B cell (primary cell): Measurements from ENCODE around the gene GOLPH3. TPM values are rescaled to one million over a fixed set of nuclear protein-coding genes. Genes with fewer than 3 reads are reported as not detected.

Experiments used
- ATAC-seq: fragments of 200-7000 bp; cut with Tn5 transposase; one replicate; pipeline ENCODE4 v1.10.0; 2021; ENCODE audit warnings: low read depth, mild to moderate bottlenecking, moderate number of reproducible peaks, moderate library complexity
- CTCF ChIA-PET: fragments of 350-600 bp; sonication (Branson Sonifier 250); formaldehyde crosslinking; loops from one replicate; lab custom pipeline; 2021; ENCODE audit warnings: antibody characterized with exemption, inconsistent platforms; lab: Charles Lee
- POLR2A ChIA-PET: fragments of 350-600 bp; sonication (Branson Sonifier 250); formaldehyde crosslinking; loops from one replicate; lab custom pipeline; 2021; ENCODE audit warnings: antibody characterized with exemption; lab: Charles Lee
- DNase-seq: peaks from one replicate; pipeline ENCODE4 v3.0.0; 2013
- H2AFZ ChIP-seq: 2 replicates; pipeline ENCODE4 v1.6.1; 2012; ENCODE audit warnings: mild to moderate bottlenecking, low read depth, low read length; ENCODE audit not compliant: insufficient read depth, poor library complexity, severe bottlenecking
- H3K27ac ChIP-seq, 2 donors: 1 replicate in 1 of 2; 2 replicates in 1 of 2; pipeline ENCODE4 v1.5.1; 2012 to 2013; ENCODE audit warnings: low read length in 2 of 2, mild to moderate bottlenecking in 2 of 2, moderate library complexity in 1 of 2
- H3K27me3 ChIP-seq, 4 experiments: fragments of 200-600 bp in 1 of 4; sonication (generic) in 1 of 4; replicated peaks in 1 of 4; 1 replicate in 2 of 4; 2 replicates in 2 of 4; pipeline versions ENCODE4 v1.6.1 to v1.7.0; 2013 to 2016; ENCODE audit warnings: low read length in 3 of 4, mild to moderate bottlenecking in 2 of 4, mixed read lengths in 1 of 4, moderate library complexity in 1 of 4; ENCODE audit not compliant: insufficient read depth in 4 of 4, control insufficient read depth in 3 of 4; ENCODE audit errors: control extremely low read depth in 1 of 4
- H3K36me3 ChIP-seq, 2 experiments: replicated peaks in 1 of 2; 1 replicate in 1 of 2; 2 replicates in 1 of 2; pipeline versions ENCODE4 v1.6.1 to v1.7.1; 2013; ENCODE audit warnings: low read length in 1 of 2; ENCODE audit not compliant: insufficient read depth in 2 of 2, control insufficient read depth in 1 of 2; ENCODE audit errors: control extremely low read depth in 1 of 2, extremely low read depth in 1 of 2
- H3K4me1 ChIP-seq, 2 donors: fragments of 200-600 bp in 1 of 2; sonication (generic) in 1 of 2; 1 replicate in 1 of 2; 2 replicates in 1 of 2; pipeline versions ENCODE4 v1.5.1 to v1.6.1; 2013 to 2017; ENCODE audit warnings: low read length in 2 of 2; ENCODE audit not compliant: control insufficient read depth in 2 of 2, insufficient read depth in 2 of 2
- H3K4me2 ChIP-seq: replicated peaks from 2 replicates; pipeline ENCODE3; 2012; ENCODE audit warnings: mild to moderate bottlenecking, low read depth, low read length; ENCODE audit not compliant: poor library complexity, severe bottlenecking
- H3K4me3 ChIP-seq, 5 experiments: fragments of 200-600 bp in 1 of 5; sonication (generic) in 1 of 5; 1 replicate in 3 of 5; 2 replicates in 2 of 5; pipeline versions ENCODE4 v1.5.1 to v1.7.0; 2011 to 2016; ENCODE audit warnings: low read length in 4 of 5, mild to moderate bottlenecking in 4 of 5, low read depth in 2 of 5, control low read depth in 1 of 5, moderate library complexity in 1 of 5; ENCODE audit not compliant: insufficient read depth in 1 of 5; ENCODE audit errors: control extremely low read depth in 1 of 5, extremely low read depth in 1 of 5
- H3K79me2 ChIP-seq: fragments of 200-600 bp; sonication (generic); one replicate; pipeline ENCODE4 v1.6.0; 2016; ENCODE audit warnings: low read length; ENCODE audit not compliant: control insufficient read depth, insufficient read depth
- H3K9ac ChIP-seq: fragments of 200-600 bp; sonication (generic); 2 replicates; pipeline ENCODE4 v1.6.1; 2017; ENCODE audit warnings: mild to moderate bottlenecking, low read length, moderate library complexity
- H3K9me3 ChIP-seq, 3 donors: one replicate each; pipeline versions ENCODE4 v1.6.1 to v1.7.1; 2013; ENCODE audit warnings: low read length in 2 of 3; ENCODE audit not compliant: control insufficient read depth in 2 of 3, insufficient read depth in 1 of 3; ENCODE audit errors: control extremely low read depth in 1 of 3
- H4K20me1 ChIP-seq: 2 replicates; pipeline ENCODE4 v1.6.0; 2012; ENCODE audit warnings: mild to moderate bottlenecking, low read length; ENCODE audit not compliant: insufficient read depth, control insufficient read depth, poor library complexity, severe bottlenecking
- H3K27ac Mint-ChIP-seq: one replicate; pipeline ENCODE4 v1.8.0; 2021; ENCODE audit warnings: mixed read lengths
- H3K27me3 Mint-ChIP-seq: one replicate; pipeline ENCODE4 v1.8.0; 2021; ENCODE audit warnings: mixed read lengths
- H3K4me1 Mint-ChIP-seq: one replicate; pipeline ENCODE4 v1.8.0; 2021; ENCODE audit warnings: mixed read lengths
- H3K4me3 Mint-ChIP-seq: one replicate; pipeline ENCODE4 v1.8.0; 2021; ENCODE audit warnings: mixed read lengths
- H3K9me3 Mint-ChIP-seq: one replicate; pipeline ENCODE4 v1.8.0; 2022; ENCODE audit warnings: mixed read lengths; ENCODE audit not compliant: insufficient read depth
- EZH2 ChIP-seq: IDR thresholded peaks from 2 replicates; pipeline ENCODE4 v1.6.1; 2012; ENCODE audit warnings: borderline replicate concordance, low read depth, mild to moderate bottlenecking, moderate library complexity, low read length; ENCODE audit not compliant: insufficient read depth, poor library complexity, severe bottlenecking
- WGBS: methylation state at CpG from one replicate; pipeline ENCODE4 v1.1.5; 2013; ENCODE audit warnings: missing lambda C conversion rate; ENCODE audit not compliant: insufficient coverage; 5-methylcytosine and 5-hydroxymethylcytosine counted together
- intact Hi-C: fragments of 100-400 bp; cut with micrococcal nuclease; formaldehyde crosslinking; loops from one replicate; pipeline ENCODE4 v1.10.0; 2022
- polyA plus RNA-seq: library from polyadenylated mRNA; depleted of rRNA; stranded (reverse); fragments of >200 nt; gene quantifications from 2 replicates; pipeline ENCODE4 v1.2.3, GENCODE V29; 2012
- total RNA-seq, 2 donors: library from RNA; stranded (reverse); fragments of 120-200 nt in 1 of 2; gene quantifications; 1 replicate in 1 of 2; 2 replicates in 1 of 2; pipeline versions ENCODE4 v1.2.3 to v1.2.4, GENCODE V29; 2013 to 2022
- TF ChIP-seq, protein P1 (sequence below): fragments of 200-600 bp; IDR thresholded peaks from one replicate; pipeline ENCODE4 v1.8.0; 2022; ENCODE audit warnings: antibody characterized with exemption, mild to moderate bottlenecking

The GOLPH3 gene
- total and polyA plus RNA-seq, 2 donors (not counting 1 experiment from before 2014, with no cell fraction given) = 16.2 to 62.6 TPM

DNA sequence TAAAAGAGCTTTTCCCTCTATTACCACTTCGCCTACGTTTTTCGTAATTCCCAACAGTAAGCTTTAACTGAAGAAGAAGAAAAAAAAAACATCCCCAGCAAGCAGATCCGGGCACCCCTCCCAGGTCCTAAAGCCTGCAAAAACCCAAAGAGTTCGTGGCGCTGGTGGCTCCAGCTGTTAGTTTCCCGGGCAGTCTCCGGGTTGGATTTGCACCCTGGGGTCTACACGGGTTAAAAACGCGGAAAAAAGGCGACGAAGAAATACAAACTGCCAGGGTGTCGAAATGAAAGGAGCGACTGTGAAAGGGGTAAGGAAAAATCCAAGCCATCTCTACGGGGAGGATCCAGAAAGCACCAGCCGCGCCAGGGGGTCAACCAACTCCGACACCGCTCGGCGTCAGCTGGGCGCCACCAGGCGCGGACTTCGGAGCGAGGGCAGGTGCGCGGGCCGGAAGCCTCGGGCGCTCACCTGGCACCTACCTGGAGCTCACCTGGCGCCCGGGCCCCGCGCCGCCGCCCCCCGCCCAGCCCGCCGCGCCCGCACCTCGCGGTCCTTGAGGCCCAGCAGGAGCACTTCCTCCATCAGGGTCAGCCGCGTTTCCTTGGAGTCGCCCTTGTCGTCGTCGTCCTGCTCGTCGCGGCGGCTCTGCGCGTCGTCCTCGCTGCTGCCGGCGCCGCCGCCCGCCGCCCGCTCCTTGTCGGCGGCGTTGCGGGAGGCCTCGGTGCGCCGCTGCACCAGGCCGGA, 680 bp downstream of the GOLPH3 start:
- peak overlapping the region; percentile 100 for H2AFZ ChIP-seq
- no peaks in the 10 kb centered on the region for H3K9me3 Mint-ChIP-seq
- ChIA-PET POLR2A (interaction anchor here (0.6 to 1.1 kb wide), 3 partner anchors 57 to 270 kb away, joined by 3 to 6 read pairs (median 3); no protein-coding TSS in a partner anchor), CTCF (interaction anchor here (1.1 to 1.4 kb wide), 2 partner anchors 58 to 417 kb away, joined by 3 to 6 read pairs; no protein-coding TSS in a partner anchor)
- peak overlapping the region; percentile 93 for H3K4me2 ChIP-seq
- ATAC-seq (peak; percentile 28), DNase-seq (no peak)
- peaks cover 42% of the 10 kb centered on the region for H3K4me1 Mint-ChIP-seq
- H3K79me2 ChIP-seq = peaks cover 63% of the 10 kb centered on the region
- intact Hi-C loops = loop anchor here (1.0 to 5.0 kb wide), 5 partner anchors 37 to 411 kb away; partner anchors contain the start of genes SUB1 and ZFR
- peak overlapping the region; percentile 95 to 97 for H3K27ac ChIP-seq
- no peaks in the 10 kb centered on the region for H3K27me3 ChIP-seq
- peaks cover 10 to 17% of the 10 kb centered on the region in 2 experiments for H3K36me3 ChIP-seq
- peak overlapping the region; percentile 65 to 92 (median 80) for H3K4me3 ChIP-seq
- under 1% methylated on average over 74 of the region's 74 CpGs for WGBS
- peak overlapping the region; percentile 98 for H3K9ac ChIP-seq
- peak overlapping the region; percentile 94 for H3K27ac Mint-ChIP-seq
- peaks cover 5% of the 10 kb centered on the region for H4K20me1 ChIP-seq
- H3K9me3 ChIP-seq = no peaks in the 10 kb centered on the region
- H3K4me3 Mint-ChIP-seq = peak overlapping the region; percentile 96
- peaks cover 13 to 19% of the 10 kb centered on the region in 2 donors for H3K4me1 ChIP-seq
- H3K27me3 Mint-ChIP-seq = no peaks in the 10 kb centered on the region
- TF ChIP-seq, protein P1, sequence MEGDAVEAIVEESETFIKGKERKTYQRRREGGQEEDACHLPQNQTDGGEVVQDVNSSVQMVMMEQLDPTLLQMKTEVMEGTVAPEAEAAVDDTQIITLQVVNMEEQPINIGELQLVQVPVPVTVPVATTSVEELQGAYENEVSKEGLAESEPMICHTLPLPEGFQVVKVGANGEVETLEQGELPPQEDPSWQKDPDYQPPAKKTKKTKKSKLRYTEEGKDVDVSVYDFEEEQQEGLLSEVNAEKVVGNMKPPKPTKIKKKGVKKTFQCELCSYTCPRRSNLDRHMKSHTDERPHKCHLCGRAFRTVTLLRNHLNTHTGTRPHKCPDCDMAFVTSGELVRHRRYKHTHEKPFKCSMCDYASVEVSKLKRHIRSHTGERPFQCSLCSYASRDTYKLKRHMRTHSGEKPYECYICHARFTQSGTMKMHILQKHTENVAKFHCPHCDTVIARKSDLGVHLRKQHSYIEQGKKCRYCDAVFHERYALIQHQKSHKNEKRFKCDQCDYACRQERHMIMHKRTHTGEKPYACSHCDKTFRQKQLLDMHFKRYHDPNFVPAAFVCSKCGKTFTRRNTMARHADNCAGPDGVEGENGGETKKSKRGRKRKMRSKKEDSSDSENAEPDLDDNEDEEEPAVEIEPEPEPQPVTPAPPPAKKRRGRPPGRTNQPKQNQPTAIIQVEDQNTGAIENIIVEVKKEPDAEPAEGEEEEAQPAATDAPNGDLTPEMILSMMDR = no peak
- TF ChIP-seq EZH2 = no peak

DNA sequence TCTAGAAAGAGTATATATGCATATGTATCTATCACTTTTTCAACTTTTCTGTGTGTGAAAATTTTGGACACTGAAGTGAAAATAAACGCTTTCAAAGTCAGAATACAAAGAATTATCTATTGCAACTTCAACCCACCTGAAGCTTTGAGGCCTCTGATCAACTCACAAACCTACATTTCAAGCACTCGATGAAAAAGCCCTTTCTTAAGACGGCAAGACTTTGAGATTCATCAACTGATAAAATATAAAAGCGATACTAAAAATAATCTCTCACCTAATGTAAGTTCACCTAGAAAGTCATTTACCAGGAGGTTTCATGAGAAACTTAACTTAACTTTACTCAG, 1.2 kb downstream of the GOLPH3 start:
- intact Hi-C loops = loop anchor here (1.0 to 5.0 kb wide), 2 partner anchors 59 to 140 kb away; no protein-coding TSS in a partner anchor
- no CpG with 5 or more reads among the region's 4 CpGs for WGBS
- POLR2A ChIA-PET = interaction anchor here (0.8 kb wide), 1 partner anchor 139 kb away, joined by 3 read pairs; no protein-coding TSS in a partner anchor
- Mint-ChIP-seq H3K27ac (peak overlapping the region; percentile 94), H3K4me3 (peak overlapping the region; percentile 96), H3K4me1 (peaks cover 46% of the 10 kb centered on the region), H3K27me3 (no peaks in the 10 kb centered on the region), H3K9me3 (no peaks in the 10 kb centered on the region)
- Histone ChIP-seq H3K4me3 (peak overlapping the region; percentile 65 to 92 (median 80)), H3K27me3 (no peaks in the 10 kb centered on the region), H4K20me1 (peaks cover 5% of the 10 kb centered on the region), H3K79me2 (peaks cover 68% of the 10 kb centered on the region), H2AFZ (peak overlapping the region; percentile 100), H3K9me3 (no peaks in the 10 kb centered on the region), H3K27ac (peak overlapping the region; percentile 95 to 97), H3K36me3 (peaks cover 10 to 22% of the 10 kb centered on the region in 2 experiments), H3K4me2 (peak overlapping the region; percentile 93), H3K4me1 (peaks cover 13 to 19% of the 10 kb centered on the region in 2 donors), H3K9ac (peak overlapping the region; percentile 98)
- TF ChIP-seq, protein P1 = no peak
- no peak for TF ChIP-seq EZH2
- CTCF ChIA-PET = interaction anchor here (1.0 kb wide), 1 partner anchor 82 kb away, joined by 4 read pairs; no protein-coding TSS in a partner anchor
- ATAC-seq (no peak), DNase-seq (no peak)
